Measurements from ENCODE around the gene OLFM1.

- TF ChIP-seq CTCF (IDR thresholded peaks at IDR 0.05; ENCODE audit: insufficient read depth, low read depth, low read length) (no peak), EZH2 (IDR thresholded peaks at IDR 0.05; ENCODE audit: insufficient read depth, low read length) (no peak)
These were observed 41.7 kb downstream of the OLFM1 start for GRCh38 chr9:135129137-135129695.

Measured in astrocyte (in vitro differentiated cells and primary cell).